HCT116 (cell line): ENCODE measurements around the gene ADAMTS16. TPM values are rescaled to one million over a fixed set of nuclear protein-coding genes. Genes with fewer than 3 reads are reported as not detected.

ENCODE experiments used
- ATAC-seq: fragments of 200-7000 bp; cut with Tn5 transposase; 2 replicates; pipeline ENCODE4 v1.9.1; 2020; ENCODE audit warnings: mild to moderate bottlenecking, moderate library complexity
- BruUV-seq: library from RNA; stranded (reverse); fragments of 400-500 nt; replicated peaks from 2 replicates; lab custom pipeline; 2021; lab: Mats Ljungman, UMichigan
- CTCF ChIA-PET: fragments of 300-600 bp; sonication (Branson Sonifier 250); formaldehyde crosslinking; loops from one replicate; lab custom pipeline; 2021; ENCODE audit warnings: antibody characterized with exemption; lab: Charles Lee
- POLR2A ChIA-PET: fragments of 300-600, 350-600 bp; sonication (Branson Sonifier 250); formaldehyde crosslinking; loops from one replicate; lab custom pipeline; 2021; ENCODE audit warnings: antibody characterized with exemption; lab: Charles Lee
- RAD21 ChIA-PET, 2 experiments: fragments of 300-600 bp; sonication (Branson Sonifier 250); formaldehyde crosslinking; loops; one replicate each; lab custom pipeline; 2023; ENCODE audit warnings: low total read pairs in 2 of 2; ENCODE audit not compliant: uncharacterized antibody in 2 of 2, unreplicated experiment in 2 of 2, low non-redundant PET in 1 of 2; lab: Charles Lee
- DNase-seq: peaks from one replicate; pipeline ENCODE4 v3.0.0-alpha.2; 2010; ENCODE audit warnings: low read depth, low spot score
- H2AFZ ChIP-seq: fragments of 200-600 bp; shearing (Covaris generic), sonication (generic); 2 replicates; pipeline ENCODE4 v1.6.1; 2017; ENCODE audit warnings: low read depth, mixed run types, mixed read lengths, antibody characterized with exemption, low read length; ENCODE audit not compliant: poor library complexity, severe bottlenecking
- H3K27ac ChIP-seq: 2 replicates; pipeline ENCODE4 v1.5.1; 2012; ENCODE audit warnings: low read depth, low read length
- H3K27me3 ChIP-seq: fragments of 200-600 bp; sonication (generic); 2 replicates; pipeline ENCODE4 v1.6.1; 2016; ENCODE audit warnings: mixed run types, low read length, mixed read lengths; ENCODE audit not compliant: insufficient read depth
- H3K36me3 ChIP-seq, 2 experiments: fragments of 200-500 bp in 1 of 2; fragments of 200-600 bp in 1 of 2; sonication (Bioruptor generic) in 1 of 2; sonication (generic) in 1 of 2; 2 replicates each; pipeline versions ENCODE4 v1.5.1 to v1.6.1; 2014 to 2016; ENCODE audit warnings: low read length in 2 of 2, inconsistent platforms in 1 of 2, mixed read lengths in 1 of 2, mixed run types in 1 of 2; ENCODE audit not compliant: insufficient read depth in 2 of 2, control insufficient read depth in 1 of 2
- H3K4me1 ChIP-seq, 2 experiments: fragments of 200-600 bp in 1 of 2; sonication (generic) in 1 of 2; 2 replicates each; pipeline versions ENCODE4 v1.5.1 to v1.6.1; 2012 to 2017; ENCODE audit warnings: low read length in 2 of 2, inconsistent platforms in 1 of 2, mild to moderate bottlenecking in 1 of 2, mixed read lengths in 1 of 2, mixed run types in 1 of 2, moderate library complexity in 1 of 2; ENCODE audit not compliant: insufficient read depth in 2 of 2, control insufficient read depth in 1 of 2
- H3K4me2 ChIP-seq: fragments of 200-600 bp; sonication (generic); 2 replicates; pipeline ENCODE4 v1.6.1; 2017; ENCODE audit warnings: mixed run types, low read length, mixed read lengths
- H3K4me3 ChIP-seq, 2 experiments: fragments of 200-600 bp in 1 of 2; sonication (generic) in 1 of 2; replicated peaks in 1 of 2; 2 replicates each; pipeline ENCODE4 v1.5.1; 2011 to 2016; ENCODE audit warnings: low read length in 2 of 2, control low read depth in 1 of 2, low read depth in 1 of 2, mild to moderate bottlenecking in 1 of 2, mixed read lengths in 1 of 2, mixed run types in 1 of 2
- H3K79me2 ChIP-seq: fragments of 200-600 bp; sonication (generic); 2 replicates; pipeline ENCODE4 v1.6.1; 2017; ENCODE audit warnings: mild to moderate bottlenecking, mixed run types, low read length, moderate library complexity, mixed read lengths; ENCODE audit not compliant: insufficient read depth
- H3K9ac ChIP-seq: fragments of 200-600 bp; sonication (generic); 2 replicates; pipeline ENCODE4 v1.6.1; 2016; ENCODE audit warnings: low read length, mixed read lengths
- H3K9me2 ChIP-seq: fragments of 200-600 bp; sonication (generic), shearing (Covaris generic); 2 replicates; pipeline ENCODE4 v1.6.1; 2017; ENCODE audit warnings: mixed run types, mild to moderate bottlenecking, moderate library complexity; ENCODE audit not compliant: insufficient read depth
- H3K9me3 ChIP-seq, 2 experiments: fragments of 200-500 bp in 1 of 2; fragments of 200-600 bp in 1 of 2; sonication (Bioruptor generic) in 1 of 2; sonication (generic) in 1 of 2; 2 replicates each; pipeline ENCODE4 v1.6.1; 2014 to 2017; ENCODE audit warnings: low read length in 2 of 2, mixed read lengths in 2 of 2, inconsistent platforms in 1 of 2, low read depth in 1 of 2, mild to moderate bottlenecking in 1 of 2, mixed run types in 1 of 2, moderate library complexity in 1 of 2; ENCODE audit not compliant: control insufficient read depth in 1 of 2, insufficient read depth in 1 of 2
- H4K20me1 ChIP-seq: fragments of 200-600 bp; sonication (generic), shearing (Covaris generic); 2 replicates; pipeline ENCODE4 v1.6.1; 2017; ENCODE audit warnings: mixed run types, mild to moderate bottlenecking, moderate library complexity; ENCODE audit not compliant: insufficient read depth
- ATF3 ChIP-seq: IDR thresholded peaks from 2 replicates; pipeline ENCODE4 v1.6.1; 2012
- CEBPB ChIP-seq: IDR thresholded peaks from 2 replicates; pipeline ENCODE4 v1.6.1; 2012; ENCODE audit warnings: low read depth
- EZH2 ChIP-seq: fragments of 200-600 bp; sonication (generic); IDR thresholded peaks from 2 replicates; pipeline ENCODE4 v1.6.1; 2017; ENCODE audit warnings: antibody characterized with exemption, mixed run types
- JUND ChIP-seq: IDR thresholded peaks from 2 replicates; pipeline ENCODE4 v1.6.1; 2012
- POLR2AphosphoS5 ChIP-seq: IDR thresholded peaks from 2 replicates; pipeline ENCODE4 v1.6.1; 2011; ENCODE audit warnings: mild to moderate bottlenecking, low read depth, low read length, moderate library complexity
- REST ChIP-seq: IDR thresholded peaks from 2 replicates; pipeline ENCODE4 v1.6.1; 2012; ENCODE audit warnings: low read depth
- SRF ChIP-seq: IDR thresholded peaks from 2 replicates; pipeline ENCODE4 v1.6.1; 2012; ENCODE audit warnings: low read depth
- TCF7L2 ChIP-seq: IDR thresholded peaks from 2 replicates; pipeline ENCODE4 v1.7.0; 2011; ENCODE audit warnings: borderline replicate concordance, inconsistent platforms; ENCODE audit not compliant: insufficient read depth, insufficient read length; ENCODE audit errors: extremely low read depth
- YY1 ChIP-seq: IDR thresholded peaks from 2 replicates; pipeline ENCODE4 v1.6.1; 2011; ENCODE audit warnings: low read length, low read depth, moderate library complexity, mild to moderate bottlenecking; ENCODE audit not compliant: insufficient replicate concordance; ENCODE audit errors: extremely low read depth
- ZNF274 ChIP-seq: fragments of 200-500 bp; sonication (Bioruptor generic); IDR thresholded peaks from 2 replicates; pipeline ENCODE4 v1.6.1; 2014; ENCODE audit warnings: mild to moderate bottlenecking, low read depth, low read length, inconsistent platforms
- intact Hi-C: fragments of 100-400 bp; cut with micrococcal nuclease; formaldehyde crosslinking; loops from 2 replicates; pipeline ENCODE4 v1.10.0; 2022
- total RNA-seq: library from RNA; stranded (reverse); gene quantifications from one replicate; pipeline ENCODE4 v1.2.1, GENCODE V29; 2021; ENCODE audit not compliant: unreplicated experiment

ADAMTS16 gene
- total RNA-seq, 1 experiment from 2014 or later = 2.4 TPM

- no peak for TF ChIP-seq ATF3
- no peak for TF ChIP-seq YY1
- no peak for TF ChIP-seq EZH2
- TF ChIP-seq REST = no peak
- TF ChIP-seq SRF = no peak
- TF ChIP-seq TCF7L2 = no peak
- TF ChIP-seq POLR2AphosphoS5 = no peak
- TF ChIP-seq ZNF274 = no peak
- TF ChIP-seq JUND = no peak
- TF ChIP-seq CEBPB = no peak
- CTCF ChIA-PET = no interaction called here
- H3K27me3 ChIP-seq = no peaks in the 10 kb centered on the region
- no peak overlapping the region for H3K27ac ChIP-seq
- H3K36me3 ChIP-seq = no peaks in the 10 kb centered on the region
- RAD21 ChIA-PET = no interaction called here
- intact Hi-C loops = no loop called here
- no peaks in the 10 kb centered on the region for H4K20me1 ChIP-seq
- H3K9me2 ChIP-seq = no peaks in the 10 kb centered on the region
- no peak overlapping the region for H3K4me2 ChIP-seq
- no peaks in the 10 kb centered on the region for H3K79me2 ChIP-seq
- no peak overlapping the region for H3K4me3 ChIP-seq
- H3K4me1 ChIP-seq = no peaks in the 10 kb centered on the region
- H2AFZ ChIP-seq = no peak overlapping the region
- no peak for DNase-seq
- ATAC-seq = no peak
- POLR2A ChIA-PET = no interaction called here
- BruUV-seq = no TSS peak
- H3K9ac ChIP-seq = no peak overlapping the region
- H3K9me3 ChIP-seq = no peaks in the 10 kb centered on the region; a peak in 1 of 4 replicates
Measured at GRCh38 chr5:5258564-5258963, 118.4 kb downstream of the ADAMTS16 start.
